Measurements from ENCODE around the gene SYNE4.

DNA sequence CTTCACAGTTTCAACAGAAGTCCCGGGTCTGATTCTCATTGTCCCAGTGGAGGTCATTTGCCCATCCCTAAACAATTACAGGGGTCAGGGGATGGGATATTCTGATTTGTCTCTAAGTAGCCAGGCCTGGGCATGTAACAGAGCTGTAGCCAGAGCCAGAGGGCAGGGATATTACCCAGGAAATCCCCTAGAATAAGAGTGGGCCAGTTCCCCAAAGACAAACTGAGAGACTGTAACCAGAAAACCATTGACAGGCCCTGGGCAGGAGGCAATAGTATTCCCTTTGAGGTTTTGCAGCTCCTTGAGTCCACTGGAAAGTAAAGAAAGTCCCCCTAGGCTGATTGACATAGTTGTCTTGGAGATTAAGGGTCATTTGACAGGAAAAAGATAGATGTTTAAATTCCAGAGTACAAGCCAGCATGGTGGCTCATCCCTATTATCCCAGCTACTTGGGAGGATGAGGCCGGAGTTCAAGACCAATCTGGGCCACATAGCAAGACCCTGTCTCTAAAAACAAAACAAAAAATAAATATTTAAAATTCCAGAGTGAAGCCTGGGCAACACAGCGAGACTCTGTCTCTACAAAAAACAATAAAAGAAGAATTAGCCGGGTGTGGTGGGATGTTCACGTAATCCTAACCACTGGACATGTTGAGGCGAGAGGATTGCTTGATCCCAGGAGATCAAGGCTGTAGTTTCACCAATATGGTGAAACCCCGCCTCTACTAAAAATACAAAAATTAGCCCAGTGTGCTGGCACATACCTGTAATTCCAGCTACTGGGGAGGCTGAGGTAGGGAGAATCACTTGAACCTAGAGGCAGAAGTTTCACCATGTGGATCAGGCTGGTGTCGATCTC is 15.5 kb downstream of the SYNE4 start:
- TF ChIP-seq, protein P1, sequence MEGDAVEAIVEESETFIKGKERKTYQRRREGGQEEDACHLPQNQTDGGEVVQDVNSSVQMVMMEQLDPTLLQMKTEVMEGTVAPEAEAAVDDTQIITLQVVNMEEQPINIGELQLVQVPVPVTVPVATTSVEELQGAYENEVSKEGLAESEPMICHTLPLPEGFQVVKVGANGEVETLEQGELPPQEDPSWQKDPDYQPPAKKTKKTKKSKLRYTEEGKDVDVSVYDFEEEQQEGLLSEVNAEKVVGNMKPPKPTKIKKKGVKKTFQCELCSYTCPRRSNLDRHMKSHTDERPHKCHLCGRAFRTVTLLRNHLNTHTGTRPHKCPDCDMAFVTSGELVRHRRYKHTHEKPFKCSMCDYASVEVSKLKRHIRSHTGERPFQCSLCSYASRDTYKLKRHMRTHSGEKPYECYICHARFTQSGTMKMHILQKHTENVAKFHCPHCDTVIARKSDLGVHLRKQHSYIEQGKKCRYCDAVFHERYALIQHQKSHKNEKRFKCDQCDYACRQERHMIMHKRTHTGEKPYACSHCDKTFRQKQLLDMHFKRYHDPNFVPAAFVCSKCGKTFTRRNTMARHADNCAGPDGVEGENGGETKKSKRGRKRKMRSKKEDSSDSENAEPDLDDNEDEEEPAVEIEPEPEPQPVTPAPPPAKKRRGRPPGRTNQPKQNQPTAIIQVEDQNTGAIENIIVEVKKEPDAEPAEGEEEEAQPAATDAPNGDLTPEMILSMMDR (CRISPR knock-in tag; IDR thresholded peaks at IDR 0.05) = no peak
- TF ChIP-seq KLF6 (CRISPR knock-in tag; IDR thresholded peaks at IDR 0.05) (no peak), HNRNPUL1 (IDR thresholded peaks at IDR 0.05; ENCODE audit: low read depth, low read length) (no peak), ZNF224 (CRISPR knock-in tag; IDR thresholded peaks at IDR 0.05) (no peak), CCDC6 (CRISPR knock-in tag; IDR thresholded peaks at IDR 0.05) (no peak), GZF1 (CRISPR knock-in tag; IDR thresholded peaks at IDR 0.05) (no peak), PHF20 (CRISPR knock-in tag; IDR thresholded peaks at IDR 0.05) (no peak), ZNF530 (CRISPR knock-in tag; IDR thresholded peaks at IDR 0.05; ENCODE audit: low read depth) (no peak), KLF13 (CRISPR knock-in tag; IDR thresholded peaks at IDR 0.05) (no peak), TARDBP (CRISPR knock-in tag; IDR thresholded peaks at IDR 0.05) (no peak), SMC3 (IDR thresholded peaks at IDR 0.05; ENCODE audit: low read length) (no peak)
- TF ChIP-seq, protein P2, sequence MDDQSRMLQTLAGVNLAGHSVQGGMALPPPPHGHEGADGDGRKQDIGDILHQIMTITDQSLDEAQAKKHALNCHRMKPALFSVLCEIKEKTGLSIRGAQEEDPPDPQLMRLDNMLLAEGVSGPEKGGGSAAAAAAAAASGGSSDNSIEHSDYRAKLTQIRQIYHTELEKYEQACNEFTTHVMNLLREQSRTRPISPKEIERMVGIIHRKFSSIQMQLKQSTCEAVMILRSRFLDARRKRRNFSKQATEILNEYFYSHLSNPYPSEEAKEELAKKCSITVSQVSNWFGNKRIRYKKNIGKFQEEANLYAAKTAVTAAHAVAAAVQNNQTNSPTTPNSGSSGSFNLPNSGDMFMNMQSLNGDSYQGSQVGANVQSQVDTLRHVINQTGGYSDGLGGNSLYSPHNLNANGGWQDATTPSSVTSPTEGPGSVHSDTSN (CRISPR knock-in tag; IDR thresholded peaks at IDR 0.05; ENCODE audit: borderline replicate concordance) = no peak
- TF ChIP-seq, protein P3, sequence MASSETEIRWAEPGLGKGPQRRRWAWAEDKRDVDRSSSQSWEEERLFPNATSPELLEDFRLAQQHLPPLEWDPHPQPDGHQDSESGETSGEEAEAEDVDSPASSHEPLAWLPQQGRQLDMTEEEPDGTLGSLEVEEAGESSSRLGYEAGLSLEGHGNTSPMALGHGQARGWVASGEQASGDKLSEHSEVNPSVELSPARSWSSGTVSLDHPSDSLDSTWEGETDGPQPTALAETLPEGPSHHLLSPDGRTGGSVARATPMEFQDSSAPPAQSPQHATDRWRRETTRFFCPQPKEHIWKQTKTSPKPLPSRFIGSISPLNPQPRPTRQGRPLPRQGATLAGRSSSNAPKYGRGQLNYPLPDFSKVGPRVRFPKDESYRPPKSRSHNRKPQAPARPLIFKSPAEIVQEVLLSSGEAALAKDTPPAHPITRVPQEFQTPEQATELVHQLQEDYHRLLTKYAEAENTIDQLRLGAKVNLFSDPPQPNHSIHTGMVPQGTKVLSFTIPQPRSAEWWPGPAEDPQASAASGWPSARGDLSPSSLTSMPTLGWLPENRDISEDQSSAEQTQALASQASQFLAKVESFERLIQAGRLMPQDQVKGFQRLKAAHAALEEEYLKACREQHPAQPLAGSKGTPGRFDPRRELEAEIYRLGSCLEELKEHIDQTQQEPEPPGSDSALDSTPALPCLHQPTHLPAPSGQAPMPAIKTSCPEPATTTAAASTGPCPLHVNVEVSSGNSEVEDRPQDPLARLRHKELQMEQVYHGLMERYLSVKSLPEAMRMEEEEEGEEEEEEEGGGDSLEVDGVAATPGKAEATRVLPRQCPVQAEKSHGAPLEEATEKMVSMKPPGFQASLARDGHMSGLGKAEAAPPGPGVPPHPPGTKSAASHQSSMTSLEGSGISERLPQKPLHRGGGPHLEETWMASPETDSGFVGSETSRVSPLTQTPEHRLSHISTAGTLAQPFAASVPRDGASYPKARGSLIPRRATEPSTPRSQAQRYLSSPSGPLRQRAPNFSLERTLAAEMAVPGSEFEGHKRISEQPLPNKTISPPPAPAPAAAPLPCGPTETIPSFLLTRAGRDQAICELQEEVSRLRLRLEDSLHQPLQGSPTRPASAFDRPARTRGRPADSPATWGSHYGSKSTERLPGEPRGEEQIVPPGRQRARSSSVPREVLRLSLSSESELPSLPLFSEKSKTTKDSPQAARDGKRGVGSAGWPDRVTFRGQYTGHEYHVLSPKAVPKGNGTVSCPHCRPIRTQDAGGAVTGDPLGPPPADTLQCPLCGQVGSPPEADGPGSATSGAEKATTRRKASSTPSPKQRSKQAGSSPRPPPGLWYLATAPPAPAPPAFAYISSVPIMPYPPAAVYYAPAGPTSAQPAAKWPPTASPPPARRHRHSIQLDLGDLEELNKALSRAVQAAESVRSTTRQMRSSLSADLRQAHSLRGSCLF (CRISPR knock-in tag; IDR thresholded peaks at IDR 0.05; ENCODE audit: borderline replicate concordance) = no peak

Data from HepG2 (cell line).